Transverse colon (tissue), 4 donors: ENCODE results near the gene SSB. TPM values are rescaled to one million over a fixed set of nuclear protein-coding genes. Genes with fewer than 3 reads are reported as not detected.

ENCODE experiments used
- DNase-seq: peaks from one replicate; pipeline ENCODE4 v3.0.0-alpha.2; 2019
- H3K27ac ChIP-seq, 4 donors: fragments of 200-600 bp; sonication (generic); 2 replicates each; pipeline ENCODE4 v1.5.1; 2016 to 2018; ENCODE audit warnings: inconsistent platforms in 4 of 4
- H3K27me3 ChIP-seq: fragments of 200-600 bp; sonication (generic); 2 replicates; pipeline ENCODE4 v1.5.1; 2017; ENCODE audit warnings: inconsistent platforms
- H3K36me3 ChIP-seq, 4 donors: fragments of 200-600 bp; sonication (generic); 2 replicates each; pipeline ENCODE4 v1.5.1; 2017 to 2019; ENCODE audit warnings: inconsistent platforms in 4 of 4
- H3K4me1 ChIP-seq, 4 donors: fragments of 200-600 bp; sonication (generic); 2 replicates each; pipeline ENCODE4 v1.5.1; 2017 to 2020; ENCODE audit warnings: inconsistent platforms in 4 of 4
- H3K4me3 ChIP-seq, 4 donors: fragments of 200-600 bp; sonication (generic); 1 replicate in 1 of 4; 2 replicates in 3 of 4; pipeline versions ENCODE4 v1.5.1 to v1.6.1; 2017 to 2019; ENCODE audit warnings: inconsistent platforms in 4 of 4
- H3K9me3 ChIP-seq, 2 donors: fragments of 200-600 bp; sonication (generic); 2 replicates each; pipeline ENCODE4 v1.5.1; 2017 to 2019; ENCODE audit warnings: inconsistent platforms in 2 of 2
- CTCF ChIP-seq, 5 experiments: fragments of 200-600 bp in 3 of 5; fragments of 450-650 bp in 2 of 5; sonication (generic) in 3 of 5; IDR thresholded peaks; 1 replicate in 2 of 5; 2 replicates in 3 of 5; pipeline ENCODE4 v1.5.1; 2016 to 2017; ENCODE audit warnings: antibody characterized with exemption in 5 of 5, inconsistent platforms in 3 of 5, mild to moderate bottlenecking in 2 of 5, moderate library complexity in 1 of 5
- EP300 ChIP-seq: sonication (generic); formaldehyde crosslinking; IDR thresholded peaks from one replicate; pipeline ENCODE4 v1.6.1; 2017; ENCODE audit warnings: antibody characterized with exemption, low read depth
- POLR2A ChIP-seq: fragments of 450-650 bp; IDR thresholded peaks from one replicate; pipeline ENCODE4 v1.6.1; 2016; ENCODE audit warnings: antibody characterized with exemption, mild to moderate bottlenecking, moderate library complexity
- POLR2AphosphoS5 ChIP-seq, 3 donors: sonication (generic); formaldehyde crosslinking; IDR thresholded peaks; one replicate each; pipeline ENCODE4 v1.6.1; 2016; ENCODE audit warnings: antibody characterized with exemption in 3 of 3
- WGBS, 2 donors: methylation state at CpG; one replicate each; pipeline ENCODE4 v1.1.5; 2018; ENCODE audit warnings: low coverage in 1 of 2; 5-methylcytosine and 5-hydroxymethylcytosine counted together
- in situ Hi-C, 4 donors: fragments of 200-750 bp; cut with MboI; loops; one replicate each; pipeline versions ENCODE4 v1.15.0 to v1.15.1; 2017; ENCODE audit warnings: low sequenced_read_pairs in 3 of 4, low pct_ligation_motif_present in 1 of 4, low pct_unique_long_range_greater_than_20kb in 1 of 4
- intact Hi-C: fragments of 100-400 bp; cut with DNase I; formaldehyde crosslinking; loops from one replicate; pipeline ENCODE4 v1.15.1; 2023; ENCODE audit warnings: low total_unique reads
- total RNA-seq, 4 donors: library from RNA; depleted of rRNA; stranded (reverse); fragments of >200 nt; gene quantifications; one replicate each; pipeline ENCODE4 v1.1.0, GENCODE V29; 2016

The SSB gene
- total RNA-seq, 4 donors from 2014 or later, result 28.3 to 55.3 (median 30.3) TPM

GRCh38 chr2:169781249-169782013 is 17.2 kb upstream of the SSB start:
- Histone ChIP-seq H3K27ac (no peak overlapping the region), H3K4me3 (no peak overlapping the region), H3K36me3 (no peaks in the 10 kb centered on the region), H3K4me1 (no peaks in the 10 kb centered on the region), H3K27me3 (no peaks in the 10 kb centered on the region), H3K9me3 (no peaks in the 10 kb centered on the region)
- intact Hi-C loops (no loop called here), in situ Hi-C loops (no loop called here)
- no peak for TF ChIP-seq POLR2AphosphoS5 (IDR thresholded peaks at IDR 0.05)
- no peak for TF ChIP-seq POLR2A
- TF ChIP-seq CTCF (IDR thresholded peaks at IDR 0.05), result no peak
- no peak for TF ChIP-seq EP300
- DNase-seq, result no peak
- WGBS, 2 donors, result 90 to 96% methylated on average over 3 to 4 of the region's 4 CpGs

GRCh38 chr2:169782513-169782912 is 16.2 kb upstream of the SSB start:
- TF ChIP-seq EP300, result no peak
- TF ChIP-seq POLR2AphosphoS5 (IDR thresholded peaks at IDR 0.05), result no peak
- TF ChIP-seq CTCF (IDR thresholded peaks at IDR 0.05), result no peak
- Histone ChIP-seq H3K9me3 (no peaks in the 10 kb centered on the region), H3K36me3 (no peaks in the 10 kb centered on the region), H3K27ac (no peak overlapping the region), H3K4me1 (no peaks in the 10 kb centered on the region), H3K4me3 (no peak overlapping the region), H3K27me3 (no peaks in the 10 kb centered on the region)
- in situ Hi-C loops, result no loop called here
- 92 to 96% methylated on average over 1 of the region's 1 CpG for WGBS, 2 donors
- intact Hi-C loops, result no loop called here
- no peak for DNase-seq

GRCh38 chr2:169790581-169790980 is 8.1 kb upstream of the SSB start:
- H3K27me3 ChIP-seq, result peaks cover 9% of the 10 kb centered on the region
- no peak overlapping the region for H3K27ac ChIP-seq
- no peak overlapping the region for H3K4me3 ChIP-seq
- in situ Hi-C loops, result no loop called here
- TF ChIP-seq POLR2AphosphoS5 (IDR thresholded peaks at IDR 0.05) (no peak), POLR2A (no peak), EP300 (no peak), CTCF (IDR thresholded peaks at IDR 0.05) (no peak)
- whole genome bisulfite sequencing, 2 donors, result 60 to 80% methylated on average over 1 to 5 of the region's 5 CpGs
- H3K36me3 ChIP-seq, result no peaks in the 10 kb centered on the region
- peaks cover 0 to 5% (median 0%) of the 10 kb centered on the region in 4 donors for H3K4me1 ChIP-seq
- H3K9me3 ChIP-seq, result no peaks in the 10 kb centered on the region
- DNase-seq, result no peak
- intact Hi-C loops, result no loop called here

- intact Hi-C loops (no loop called here), in situ Hi-C loops (no loop called here)
- Histone ChIP-seq H3K4me1 (peaks cover 0 to 8% (median 6%) of the 10 kb centered on the region in 4 donors), H3K4me3 (no peak overlapping the region), H3K27ac (no peak overlapping the region), H3K36me3 (no peaks in the 10 kb centered on the region), H3K27me3 (no peaks in the 10 kb centered on the region), H3K9me3 (no peaks in the 10 kb centered on the region)
- no peak for DNase-seq
- 83 to 94% methylated on average over 2 of the region's 2 CpGs for WGBS, 2 donors
- TF ChIP-seq POLR2A (no peak), EP300 (no peak), CTCF (IDR thresholded peaks at IDR 0.05) (no peak), POLR2AphosphoS5 (IDR thresholded peaks at IDR 0.05) (no peak)
Observed at GRCh38 chr2:169795181-169795580, 3.5 kb upstream of the SSB start.
